ENCODE measurements around the gene PTPRM.

GRCh38 chr18:7954238-7954637 is 387.1 kb downstream of the PTPRM start:
- TF ChIP-seq, protein P1, sequence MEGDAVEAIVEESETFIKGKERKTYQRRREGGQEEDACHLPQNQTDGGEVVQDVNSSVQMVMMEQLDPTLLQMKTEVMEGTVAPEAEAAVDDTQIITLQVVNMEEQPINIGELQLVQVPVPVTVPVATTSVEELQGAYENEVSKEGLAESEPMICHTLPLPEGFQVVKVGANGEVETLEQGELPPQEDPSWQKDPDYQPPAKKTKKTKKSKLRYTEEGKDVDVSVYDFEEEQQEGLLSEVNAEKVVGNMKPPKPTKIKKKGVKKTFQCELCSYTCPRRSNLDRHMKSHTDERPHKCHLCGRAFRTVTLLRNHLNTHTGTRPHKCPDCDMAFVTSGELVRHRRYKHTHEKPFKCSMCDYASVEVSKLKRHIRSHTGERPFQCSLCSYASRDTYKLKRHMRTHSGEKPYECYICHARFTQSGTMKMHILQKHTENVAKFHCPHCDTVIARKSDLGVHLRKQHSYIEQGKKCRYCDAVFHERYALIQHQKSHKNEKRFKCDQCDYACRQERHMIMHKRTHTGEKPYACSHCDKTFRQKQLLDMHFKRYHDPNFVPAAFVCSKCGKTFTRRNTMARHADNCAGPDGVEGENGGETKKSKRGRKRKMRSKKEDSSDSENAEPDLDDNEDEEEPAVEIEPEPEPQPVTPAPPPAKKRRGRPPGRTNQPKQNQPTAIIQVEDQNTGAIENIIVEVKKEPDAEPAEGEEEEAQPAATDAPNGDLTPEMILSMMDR (IDR thresholded peaks at IDR 0.05; ENCODE audit: low read depth, low read length, poor library complexity, severe bottlenecking): no peak
- no peak for TF ChIP-seq EZH2phosphoT487 (IDR thresholded peaks at IDR 0.05; ENCODE audit: borderline replicate concordance, low read length)
